Measurements from ENCODE around the gene HCN2.
"Not testable (repeated sequence)": the region's sequence is repeated elsewhere in the genome, so short reads cannot be mapped to it uniquely, and the experiment has no call there.

Gene HCN2

GRCh38 chr19:588093-588740 is 1.5 kb upstream of the HCN2 start:
- DNase-seq = peak; percentile 78

DNA sequence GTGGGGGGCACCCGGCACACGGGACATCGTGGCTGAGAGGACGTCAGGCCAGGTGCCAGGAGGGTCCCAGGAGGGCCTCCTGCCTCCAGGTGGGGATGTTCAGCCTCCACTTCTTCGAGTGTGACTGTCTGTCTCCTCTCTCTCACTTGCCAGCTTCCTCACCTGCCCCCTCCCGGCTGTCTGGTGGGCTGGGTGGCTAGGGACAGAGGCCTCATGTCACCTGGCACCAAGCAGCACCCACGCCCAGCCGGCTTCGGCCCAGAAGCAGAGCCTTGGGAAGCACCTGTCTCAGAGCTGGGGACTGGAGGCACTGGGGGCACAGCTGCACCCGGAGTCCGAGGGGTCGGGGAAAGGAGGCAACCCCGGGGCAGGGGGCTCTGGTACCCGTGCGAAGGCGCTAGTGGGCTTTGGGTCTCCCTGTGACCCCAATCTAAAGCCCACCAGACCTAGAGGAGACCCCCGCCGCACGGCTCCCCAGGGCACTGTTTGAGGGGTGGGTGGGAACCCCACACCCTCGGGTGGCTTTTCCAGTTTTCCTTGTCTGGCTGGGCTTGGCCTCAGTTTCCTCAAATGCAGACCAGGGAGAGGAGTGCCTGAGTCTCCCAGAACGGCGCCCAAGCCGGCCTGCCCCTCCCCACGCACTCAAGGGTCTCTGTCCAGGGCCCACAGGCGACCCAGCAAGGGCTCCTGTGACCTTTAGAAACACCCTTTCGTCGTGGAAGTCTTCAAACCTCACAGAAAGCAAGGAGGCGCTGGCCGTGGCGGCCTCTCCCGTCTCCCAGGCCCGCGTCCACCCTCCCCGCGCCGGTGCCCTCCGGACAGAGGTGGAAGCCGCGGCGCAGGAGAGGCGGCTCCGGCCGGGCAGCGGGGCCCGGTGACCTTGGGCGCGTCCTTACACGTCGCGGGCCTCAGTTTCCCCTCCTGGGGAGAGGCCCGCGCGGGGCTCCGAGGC is 664 bp upstream of the HCN2 start:
- no peak for DNase-seq

DNA sequence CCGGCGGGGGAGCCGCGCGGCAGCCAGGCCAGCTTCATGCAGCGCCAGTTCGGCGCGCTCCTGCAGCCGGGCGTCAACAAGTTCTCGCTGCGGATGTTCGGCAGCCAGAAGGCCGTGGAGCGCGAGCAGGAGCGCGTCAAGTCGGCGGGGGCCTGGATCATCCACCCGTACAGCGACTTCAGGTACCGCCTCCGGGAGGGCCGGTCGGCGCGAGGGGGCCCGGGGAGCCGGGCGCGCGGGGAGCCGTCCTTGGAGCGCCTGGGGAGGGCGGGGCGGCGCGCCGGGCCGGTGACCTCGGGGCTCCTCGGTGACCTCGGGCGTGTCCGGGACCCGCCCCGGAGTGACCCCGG is 690 bp downstream of the HCN2 start:
- DNase-seq = no peak

DNA sequence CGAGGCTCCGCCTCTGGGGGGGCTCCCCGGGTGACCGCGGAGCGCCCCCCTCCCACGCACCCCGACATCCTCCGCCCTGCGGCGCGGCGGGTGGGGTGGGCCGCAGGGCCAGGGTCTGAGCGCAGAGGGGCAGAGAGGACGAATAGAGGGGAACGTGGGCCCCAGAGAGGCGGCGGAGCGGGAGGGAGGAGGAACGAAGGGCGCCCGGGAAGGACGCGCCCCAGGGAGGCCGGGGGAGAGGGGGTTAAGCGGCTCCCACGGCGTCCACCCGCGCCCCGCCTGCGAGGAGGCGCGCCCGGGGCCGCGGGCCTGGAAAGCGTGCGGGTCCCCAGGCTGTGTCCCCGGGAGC is 1.0 kb downstream of the HCN2 start:
- no peak for DNase-seq

- no peak for DNase-seq
Measured at GRCh38 chr19:591099-591958, 1.6 kb downstream of the HCN2 start.

DNA sequence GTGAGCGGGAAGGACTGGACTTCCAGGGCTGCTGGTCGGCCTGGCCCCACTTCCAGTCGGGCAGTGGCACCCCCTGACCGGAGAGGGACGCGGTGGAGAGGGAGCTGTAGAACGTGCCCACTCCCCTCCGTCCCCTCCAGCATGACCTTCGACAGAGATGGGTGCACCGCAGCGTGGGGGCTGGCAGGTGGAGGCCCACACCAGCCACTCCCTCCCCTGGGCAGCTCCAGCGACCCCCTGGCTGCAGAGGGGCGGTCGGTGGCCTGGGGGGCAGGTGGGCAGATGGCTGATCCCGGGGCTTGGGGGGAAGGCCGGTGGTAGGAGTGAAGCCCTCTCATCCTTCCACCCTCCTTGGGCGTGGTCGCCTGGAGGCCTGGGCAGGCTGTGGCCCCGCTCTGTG is 2.4 kb downstream of the HCN2 start:
- no peak for DNase-seq

DNA sequence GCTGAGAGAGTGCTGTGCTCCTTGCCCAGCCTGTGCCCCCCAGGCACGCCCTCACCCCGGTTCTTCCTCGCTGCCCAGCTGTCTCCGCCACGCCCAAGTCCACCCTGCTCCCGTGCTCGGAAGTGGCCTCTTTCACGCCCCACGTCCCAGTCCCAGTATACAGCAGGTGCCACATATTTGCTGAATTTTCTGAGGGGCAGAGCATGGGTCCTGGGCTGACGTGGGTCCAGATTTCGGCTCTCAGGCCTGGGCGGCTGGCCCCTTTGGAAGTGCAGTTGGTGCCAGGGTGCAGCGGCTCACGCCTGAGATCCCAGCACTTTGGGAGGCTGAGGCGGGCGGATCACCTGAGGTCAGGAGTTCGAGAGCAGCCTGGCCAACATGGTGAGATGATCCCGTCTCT is 3.4 kb downstream of the HCN2 start:
- no peak for DNase-seq

GRCh38 chr19:593505-593904 is 3.8 kb downstream of the HCN2 start:
- no peak for DNase-seq

DNA sequence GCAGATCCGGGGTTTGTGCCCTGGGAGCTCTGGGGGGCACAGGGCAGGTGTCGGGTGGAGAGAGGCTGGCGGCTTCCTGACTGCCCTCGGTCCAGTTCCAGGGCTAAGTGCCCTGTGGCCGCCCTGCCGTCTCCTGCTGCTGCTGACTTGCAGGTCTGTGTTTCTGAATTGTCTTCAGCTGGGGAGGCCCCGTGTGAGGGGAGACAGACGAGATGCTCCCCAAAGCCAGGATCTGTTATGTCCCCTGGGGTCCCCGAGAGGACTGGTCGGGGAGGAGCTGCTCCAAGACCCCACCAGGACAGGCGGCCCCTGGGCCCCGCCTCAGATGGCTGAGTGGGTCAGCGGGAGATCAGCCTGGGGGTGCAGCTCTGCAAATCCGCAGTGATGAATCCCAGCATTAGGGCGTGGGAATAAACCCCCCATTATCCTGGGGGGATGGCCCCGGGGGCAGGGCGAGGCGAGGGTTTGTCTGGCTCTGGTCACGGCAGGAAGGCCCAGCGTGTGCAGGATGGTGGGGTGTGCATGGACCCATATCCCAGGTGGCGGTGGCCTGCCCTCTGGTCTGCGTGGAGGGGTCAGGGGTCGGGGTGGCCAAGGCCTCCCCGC is 4.7 kb downstream of the HCN2 start:
- DNase-seq = no peak

DNA sequence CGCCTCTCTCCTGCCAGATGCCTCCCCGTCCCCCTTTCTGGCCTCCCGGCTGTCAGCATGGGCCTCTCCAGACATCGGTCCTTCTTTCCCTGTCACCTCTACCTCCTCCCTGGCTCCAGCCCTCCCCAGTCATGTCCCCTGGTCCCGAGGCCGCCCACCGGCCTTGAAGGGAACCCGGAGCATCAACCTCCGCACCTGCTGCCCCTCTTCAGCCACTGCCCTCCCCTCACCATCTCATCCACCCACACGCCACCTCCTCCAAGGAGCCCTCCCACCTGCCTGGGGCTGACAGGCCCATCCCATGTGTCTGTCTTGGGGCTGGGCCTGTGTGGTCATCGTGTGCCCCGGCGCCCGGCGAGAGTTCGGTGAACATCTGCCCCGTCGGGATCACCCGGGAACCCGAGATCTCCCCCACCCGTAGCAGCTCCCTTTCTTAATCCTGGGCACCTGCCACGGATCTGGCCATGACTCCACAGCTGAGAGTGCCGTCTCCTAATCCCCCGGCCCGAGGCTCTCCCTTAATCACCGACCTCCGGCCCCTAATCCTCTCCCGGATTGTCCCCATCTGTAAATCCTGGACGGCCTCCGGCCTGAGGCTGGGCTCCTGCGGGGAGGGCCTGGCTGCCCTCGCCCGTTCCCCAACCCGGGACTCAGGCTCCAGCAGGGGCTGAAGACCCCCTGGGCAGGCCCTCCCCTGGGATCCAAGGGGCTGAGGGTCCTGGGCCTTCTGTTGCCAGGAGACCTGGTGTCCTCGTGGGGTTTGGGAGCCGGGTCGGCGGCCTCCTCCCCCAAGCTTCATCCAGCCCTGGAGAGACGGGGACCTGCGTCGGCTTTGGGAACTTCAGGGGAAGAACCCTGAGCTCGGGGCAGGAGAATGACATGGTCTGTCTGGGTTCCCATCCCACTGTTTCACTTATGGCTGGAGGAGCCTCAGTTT is 5.9 kb downstream of the HCN2 start:
- DNase-seq = no peak

- DNase-seq = no peak
Measured at GRCh38 chr19:596263-596655, 6.6 kb downstream of the HCN2 start.

DNA sequence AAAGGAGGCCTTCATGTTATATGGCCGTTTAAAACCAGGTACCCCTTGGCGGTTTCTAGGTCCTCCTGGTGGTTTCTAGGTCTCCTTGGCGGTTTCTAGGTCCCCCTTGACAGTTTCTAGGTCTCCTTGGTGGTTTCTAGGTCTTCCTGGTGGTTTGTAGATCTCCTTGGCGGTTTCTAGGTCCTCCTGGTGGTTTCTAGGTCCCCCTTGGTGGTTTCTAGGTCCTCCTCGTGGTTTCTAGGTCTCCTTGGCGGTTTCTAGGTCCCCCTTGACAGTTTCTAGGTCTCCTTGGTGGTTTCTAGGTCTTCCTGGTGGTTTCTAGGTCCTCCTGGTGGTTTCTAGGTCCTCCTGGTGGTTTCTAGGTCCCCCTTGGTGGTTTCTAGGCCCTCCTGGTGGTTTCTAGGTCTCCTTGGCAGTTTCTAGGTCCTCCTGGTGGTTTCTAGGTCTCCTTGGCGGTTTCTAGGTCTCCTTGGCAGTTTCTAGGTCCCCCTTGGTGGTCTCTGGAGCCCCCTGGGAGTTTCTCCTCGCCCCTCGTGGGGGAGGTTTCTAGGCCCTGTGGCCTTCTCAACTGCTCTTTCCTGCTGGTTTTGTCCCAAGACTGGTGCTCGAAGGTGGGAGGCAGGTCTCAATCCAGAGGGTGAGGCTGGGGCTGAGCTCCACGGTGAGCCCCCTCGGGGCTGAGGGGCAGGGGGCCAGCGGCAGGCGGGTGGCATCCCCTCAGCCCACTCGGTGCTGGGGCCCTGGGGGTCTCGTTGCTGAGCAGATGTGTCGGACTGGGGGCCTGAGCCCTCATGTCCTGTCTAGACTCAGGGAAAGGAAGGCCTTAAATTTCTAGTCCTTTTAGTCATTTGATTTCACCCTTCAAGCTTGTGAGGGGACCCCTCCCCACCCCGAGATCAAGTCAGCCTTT is 8.0 kb downstream of the HCN2 start:
- DNase-seq = peak; percentile 38

DNA sequence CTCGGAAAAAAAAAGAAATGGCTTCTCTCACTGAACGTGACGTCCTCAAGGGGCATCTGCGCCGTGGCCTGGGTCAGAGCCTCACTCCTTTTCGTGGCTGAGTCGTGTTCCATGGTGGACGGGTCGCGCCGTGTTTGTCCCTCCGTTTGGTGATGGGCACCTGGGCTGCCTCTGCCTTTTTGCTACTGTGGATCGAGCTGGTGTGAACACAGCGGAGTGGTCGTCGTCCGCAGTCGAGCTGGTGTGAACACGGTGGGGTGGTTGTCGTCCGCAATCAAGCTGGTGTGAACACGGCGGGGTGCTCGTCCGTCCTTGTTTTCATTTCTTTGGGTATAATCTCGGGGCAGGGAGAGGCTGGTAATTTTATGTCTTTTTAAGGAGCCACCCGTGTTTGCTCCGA is 11.6 kb downstream of the HCN2 start:
- DNase-seq = no peak

GRCh38 chr19:601790-602189 is 12.1 kb downstream of the HCN2 start:
- DNase-seq = no peak

- DNase-seq = no peak
Measured at GRCh38 chr19:602391-603301, 13.0 kb downstream of the HCN2 start.

DNA sequence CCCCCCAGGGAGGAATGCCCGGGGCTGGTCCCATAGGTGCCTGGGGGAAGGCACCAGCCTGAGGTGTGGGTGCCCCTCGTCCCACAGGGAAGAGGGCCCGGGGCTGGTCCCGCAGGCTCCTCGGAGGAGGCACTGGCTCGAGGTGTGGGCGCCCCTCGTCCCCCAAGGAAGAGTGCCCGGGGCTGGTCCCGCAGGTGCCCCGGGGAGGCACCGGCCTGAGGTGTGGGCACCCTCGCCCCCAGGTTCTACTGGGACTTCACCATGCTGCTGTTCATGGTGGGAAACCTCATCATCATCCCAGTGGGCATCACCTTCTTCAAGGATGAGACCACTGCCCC is 13.6 kb downstream of the HCN2 start:
- not testable (repeated sequence) for DNase-seq

DNA sequence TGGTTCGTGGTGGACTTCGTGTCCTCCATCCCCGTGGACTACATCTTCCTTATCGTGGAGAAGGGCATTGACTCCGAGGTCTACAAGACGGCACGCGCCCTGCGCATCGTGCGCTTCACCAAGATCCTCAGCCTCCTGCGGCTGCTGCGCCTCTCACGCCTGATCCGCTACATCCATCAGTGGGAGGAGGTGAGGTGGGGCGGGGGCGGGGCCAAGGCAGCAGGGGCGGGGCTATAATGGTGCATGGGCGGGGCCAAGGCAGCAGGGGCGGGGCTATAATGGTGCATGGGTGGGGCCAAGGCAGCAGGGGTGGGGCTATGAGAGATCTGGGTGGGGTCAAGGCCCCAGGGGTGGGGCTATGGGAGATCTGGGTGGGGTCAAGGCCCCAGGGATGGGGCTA is 14.1 kb downstream of the HCN2 start:
- DNase-seq = not testable (repeated sequence)

DNA sequence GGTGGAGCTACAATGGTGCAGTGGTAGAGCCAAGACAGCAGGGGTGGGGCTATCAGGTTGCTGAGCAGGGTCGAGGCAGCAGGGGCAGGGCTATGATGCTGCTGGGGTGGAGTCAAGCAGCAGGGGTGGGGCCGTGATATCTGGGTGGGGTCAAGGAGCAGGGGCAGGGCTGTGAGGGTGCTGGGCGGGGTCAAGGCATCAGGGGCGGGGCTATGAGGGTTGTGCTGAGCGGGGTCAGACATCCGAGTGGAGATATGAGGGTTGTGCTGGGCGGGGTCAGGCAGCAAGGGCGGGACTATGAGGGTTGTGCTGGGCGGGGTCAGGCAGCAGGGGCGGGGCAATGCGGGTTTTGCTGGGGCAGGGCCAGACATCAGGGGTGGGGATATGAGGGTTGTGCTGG is 14.7 kb downstream of the HCN2 start:
- peak; percentile 80 for DNase-seq

DNA sequence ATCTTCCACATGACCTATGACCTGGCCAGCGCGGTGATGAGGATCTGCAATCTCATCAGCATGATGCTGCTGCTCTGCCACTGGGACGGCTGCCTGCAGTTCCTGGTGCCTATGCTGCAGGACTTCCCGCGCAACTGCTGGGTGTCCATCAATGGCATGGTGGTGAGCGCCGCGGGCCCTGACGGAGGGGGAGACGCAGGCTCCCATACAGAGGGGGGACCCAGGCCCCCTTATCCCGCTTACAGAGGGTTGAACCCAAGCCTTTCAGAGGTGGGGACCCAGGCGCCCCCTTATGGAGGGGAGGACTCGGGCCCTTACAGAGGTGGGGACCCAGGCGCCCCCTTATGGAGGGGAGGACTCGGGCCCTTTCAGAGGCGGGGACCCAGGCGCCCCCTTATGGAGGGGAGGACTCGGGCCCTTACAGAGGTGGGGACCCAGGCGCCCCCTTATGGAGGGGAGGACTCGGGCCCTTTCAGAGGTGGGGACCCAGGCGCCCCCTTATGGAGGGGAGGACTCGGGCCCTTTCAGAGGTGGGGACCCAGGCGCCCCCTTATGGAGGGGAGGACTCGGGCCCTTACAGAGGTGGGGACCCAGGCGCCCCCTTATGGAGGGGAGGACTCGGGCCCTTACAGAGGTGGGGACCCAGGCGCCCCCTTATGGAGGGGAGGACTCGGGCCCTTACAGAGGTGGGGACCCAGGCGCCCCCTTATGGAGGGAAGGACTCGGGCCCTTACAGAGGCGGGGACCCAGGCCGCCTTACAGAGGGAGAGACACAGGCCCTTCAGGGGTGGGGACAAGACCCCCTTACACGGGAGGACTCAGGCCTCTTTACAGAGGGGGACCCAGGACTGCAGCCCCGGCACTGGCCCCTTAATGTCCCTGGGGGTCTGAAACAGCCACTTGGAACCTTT is 15.6 kb downstream of the HCN2 start:
- DNase-seq = peak; percentile 68

All from stimulated activated CD4-positive, alpha-beta T cell treated with anti-CD3 and anti-CD28 coated beads, Interleukin-1b, Interleukin-23, amount 100 ng/mL, for 48 hours (primary cell).